GM21529 (cell line): Measurements from ENCODE around the gene FBXO5.
A peak's percentile ranks its signal among the peaks of the same experiment; 100 is the strongest.
"Not testable (repeated sequence)": the region's sequence is repeated elsewhere in the genome, so short reads cannot be mapped to it uniquely, and the experiment has no call there.

Experiments used
- ATAC-seq: cut with Tn5 transposase; IDR thresholded peaks from one replicate; pipeline ENCODE4 v1.9.1; 2021; ENCODE audit not compliant: unreplicated experiment

FBXO5 gene, protein sequence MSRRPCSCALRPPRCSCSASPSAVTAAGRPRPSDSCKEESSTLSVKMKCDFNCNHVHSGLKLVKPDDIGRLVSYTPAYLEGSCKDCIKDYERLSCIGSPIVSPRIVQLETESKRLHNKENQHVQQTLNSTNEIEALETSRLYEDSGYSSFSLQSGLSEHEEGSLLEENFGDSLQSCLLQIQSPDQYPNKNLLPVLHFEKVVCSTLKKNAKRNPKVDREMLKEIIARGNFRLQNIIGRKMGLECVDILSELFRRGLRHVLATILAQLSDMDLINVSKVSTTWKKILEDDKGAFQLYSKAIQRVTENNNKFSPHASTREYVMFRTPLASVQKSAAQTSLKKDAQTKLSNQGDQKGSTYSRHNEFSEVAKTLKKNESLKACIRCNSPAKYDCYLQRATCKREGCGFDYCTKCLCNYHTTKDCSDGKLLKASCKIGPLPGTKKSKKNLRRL

GRCh38 chr6:152982904-152983636 lies at the start of gene FBXO5:
Gene FBXO5 (minus strand): TSS chr6:152983041. CDS start chr6:152982959, 82 bp downstream.
- peak; percentile 74 for ATAC-seq

DNA sequence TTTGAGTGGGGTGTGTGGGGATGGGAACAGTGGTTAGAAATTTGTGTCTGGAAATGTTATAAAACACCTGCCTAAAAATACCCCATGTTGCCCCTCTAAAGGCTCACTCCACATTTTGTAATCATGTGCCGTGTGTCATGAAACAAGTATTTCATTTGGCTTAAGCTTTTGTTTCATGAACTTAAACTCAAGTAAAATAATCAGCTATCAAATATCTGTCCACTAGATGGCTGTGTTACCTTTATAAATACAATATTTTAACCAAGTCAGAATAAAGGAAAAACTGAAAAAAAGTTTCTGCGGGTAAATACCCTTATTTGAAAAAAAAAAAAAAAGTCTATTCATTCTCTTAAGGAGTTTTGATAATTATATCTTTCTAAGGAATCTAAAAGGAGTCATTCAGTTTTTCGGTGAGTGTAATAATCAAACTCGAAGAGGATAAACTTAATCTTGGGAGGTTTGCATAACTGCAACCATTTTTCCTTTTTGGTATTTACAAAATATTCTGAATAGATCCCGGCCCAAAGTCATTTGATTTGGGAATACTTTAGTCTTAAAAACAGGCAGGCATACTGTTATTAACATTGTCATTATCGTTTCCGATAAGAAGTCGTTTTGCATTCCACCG lies 49.5 kb upstream of the FBXO5 start:
- ATAC-seq, result no peak

- no peak for ATAC-seq
Measured at GRCh38 chr6:153031335-153031955, 48.6 kb upstream of the FBXO5 start.

GRCh38 chr6:153028963-153029362 lies 46.1 kb upstream of the FBXO5 start:
- no peak for ATAC-seq

DNA sequence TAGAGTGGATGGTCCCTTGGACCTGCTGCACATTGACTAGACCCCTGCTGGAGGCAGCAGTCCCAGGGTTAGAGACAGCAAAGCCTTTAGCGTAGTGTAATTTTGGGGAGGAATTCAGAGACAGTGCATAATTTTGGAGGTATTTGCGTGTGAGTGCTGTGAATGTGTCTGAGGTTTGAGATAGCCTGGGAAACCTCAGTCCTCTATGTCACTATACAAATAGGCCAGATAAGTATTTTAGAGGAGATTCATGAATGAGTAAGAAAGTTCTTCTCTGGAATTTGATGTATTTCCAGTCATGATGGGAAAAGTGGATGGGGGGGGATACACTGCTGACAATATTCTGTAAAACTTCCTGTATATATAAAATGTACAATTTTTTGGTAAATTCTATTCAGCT lies 45.4 kb upstream of the FBXO5 start:
- ATAC-seq, result no peak

DNA sequence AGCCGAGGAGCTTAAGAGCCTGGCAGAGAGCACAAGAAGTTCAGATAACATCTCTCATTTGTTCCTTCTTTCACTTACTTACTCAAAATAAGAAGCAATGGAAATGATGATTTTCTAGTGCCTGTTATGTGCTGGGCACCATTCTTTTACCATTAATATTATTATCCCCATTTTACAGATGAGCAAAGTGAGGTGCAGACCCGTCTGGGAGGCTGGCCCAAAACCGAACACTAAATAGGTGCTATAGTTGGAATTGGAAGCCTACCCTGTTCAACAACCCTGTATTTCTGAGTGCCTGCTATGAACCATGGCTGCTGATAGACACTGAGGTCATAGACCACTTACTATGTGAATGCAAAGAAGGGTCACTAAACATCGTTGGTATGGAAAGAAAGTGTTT lies 44.6 kb upstream of the FBXO5 start:
- ATAC-seq, result no peak

DNA sequence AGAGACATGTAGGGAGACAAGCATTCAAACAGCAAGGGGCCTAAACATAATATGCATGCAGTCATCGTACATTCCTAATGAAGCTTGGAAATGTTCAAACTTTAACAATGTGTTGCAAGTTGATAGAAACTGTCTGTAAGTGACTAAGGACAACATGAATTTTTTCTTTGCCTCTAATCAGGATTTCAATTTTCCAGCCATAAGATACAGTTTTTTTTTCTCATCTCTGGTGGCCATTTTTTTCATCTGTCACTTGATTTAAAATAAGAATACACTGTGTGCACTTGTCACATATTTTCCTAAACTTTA lies 41.8 kb upstream of the FBXO5 start:
- ATAC-seq, result no peak

- peak; percentile 99 for ATAC-seq
Measured at GRCh38 chr6:153023977-153024708, 41.3 kb upstream of the FBXO5 start.

GRCh38 chr6:153018355-153018754 lies 35.5 kb upstream of the FBXO5 start:
- ATAC-seq, result no peak

DNA sequence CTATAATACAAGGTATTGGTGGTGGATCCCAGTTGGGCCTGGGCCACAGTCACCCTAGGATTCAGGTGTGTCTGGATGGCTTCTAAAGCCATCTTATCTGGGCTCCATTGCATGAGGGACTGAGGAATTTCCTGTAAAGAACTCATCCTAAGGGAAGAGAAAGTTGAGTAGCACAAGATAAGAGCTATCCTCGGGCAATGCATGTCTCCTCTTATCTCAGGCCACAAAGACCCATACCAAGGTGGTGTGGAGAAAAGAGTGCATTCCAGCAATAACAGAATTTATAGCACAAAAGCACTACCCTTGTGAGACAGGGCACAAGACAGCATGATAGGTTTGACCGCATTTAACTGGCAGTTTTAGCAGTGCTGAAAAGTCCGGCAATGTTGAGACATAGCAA lies 34.0 kb upstream of the FBXO5 start:
- no peak for ATAC-seq

- ATAC-seq, result no peak
Measured at GRCh38 chr6:153015094-153015640, 32.3 kb upstream of the FBXO5 start.

GRCh38 chr6:153013438-153013837 lies 30.6 kb upstream of the FBXO5 start:
- no peak for ATAC-seq

DNA sequence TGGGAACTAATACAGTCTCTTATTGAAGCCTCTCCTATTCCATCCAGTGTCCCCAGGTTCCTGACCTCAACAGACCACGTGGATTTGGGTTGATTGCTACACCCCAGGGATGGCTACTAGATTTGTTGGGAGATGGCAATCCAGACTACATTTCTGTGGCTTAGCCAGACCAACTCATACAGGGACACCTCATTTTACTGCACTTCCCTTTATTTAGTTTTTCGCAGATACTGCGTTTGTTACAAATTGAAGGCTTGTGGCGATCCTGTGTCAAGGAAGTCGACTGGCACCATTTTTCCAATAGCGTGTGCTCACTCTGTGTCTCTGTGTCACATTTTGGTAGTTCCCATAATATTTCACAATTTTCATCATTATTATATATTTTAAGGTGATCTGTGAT lies 30.0 kb upstream of the FBXO5 start:
- no peak for ATAC-seq

- ATAC-seq, result peak; percentile 3
Measured at GRCh38 chr6:153003366-153003690, 20.5 kb upstream of the FBXO5 start.

DNA sequence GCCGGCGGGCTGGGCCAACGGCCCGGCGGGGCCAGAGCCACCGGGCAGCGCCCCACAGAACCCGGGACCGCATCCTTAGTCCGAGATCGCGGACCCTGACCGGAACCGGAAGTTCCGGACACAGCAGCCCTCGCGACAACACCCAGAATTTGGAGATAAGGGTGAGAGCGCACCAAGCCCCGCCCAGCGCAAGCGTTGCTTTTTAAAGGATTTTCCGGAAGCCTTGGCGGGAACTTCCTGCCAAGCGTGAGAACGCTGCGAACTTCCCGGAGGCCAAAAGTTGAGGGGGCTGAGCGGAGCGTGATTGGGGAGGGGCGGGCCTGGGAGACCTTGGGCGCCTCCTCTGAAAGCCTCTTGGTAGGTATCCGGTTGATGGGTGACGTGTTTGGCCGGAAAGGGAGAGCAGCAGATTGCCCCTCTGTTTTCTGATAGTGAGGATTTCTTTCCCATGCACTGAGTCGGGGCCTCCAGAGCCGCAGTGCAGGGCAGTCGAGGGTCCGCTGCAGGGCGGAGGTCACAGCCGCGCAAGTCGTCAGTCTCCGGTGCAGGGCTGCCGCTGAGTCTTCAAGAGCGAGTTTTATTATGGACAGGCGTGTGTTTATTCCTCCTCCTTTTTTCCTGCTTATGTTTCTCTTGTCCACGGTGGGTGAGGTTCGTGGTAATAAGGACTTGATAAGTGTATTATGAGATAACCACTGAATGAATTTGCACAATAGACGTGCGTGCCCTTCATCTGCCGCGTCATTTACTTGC lies 19.9 kb upstream of the FBXO5 start, which contains the start of gene MTRF1L:
MTRF1L (minus strand) TSS at position 97 of the 753 bp plus-strand sequence; CDS start at position 73, 24 bp downstream.
- ATAC-seq, result peak; percentile 88

- ATAC-seq, result peak; percentile 24
Measured at GRCh38 chr6:153001767-153002612, 19.1 kb upstream of the FBXO5 start.

GRCh38 chr6:153000790-153001189 lies 17.9 kb upstream of the FBXO5 start:
- not testable (repeated sequence) for ATAC-seq

- no peak for ATAC-seq
Measured at GRCh38 chr6:153000243-153000642, 17.4 kb upstream of the FBXO5 start.

DNA sequence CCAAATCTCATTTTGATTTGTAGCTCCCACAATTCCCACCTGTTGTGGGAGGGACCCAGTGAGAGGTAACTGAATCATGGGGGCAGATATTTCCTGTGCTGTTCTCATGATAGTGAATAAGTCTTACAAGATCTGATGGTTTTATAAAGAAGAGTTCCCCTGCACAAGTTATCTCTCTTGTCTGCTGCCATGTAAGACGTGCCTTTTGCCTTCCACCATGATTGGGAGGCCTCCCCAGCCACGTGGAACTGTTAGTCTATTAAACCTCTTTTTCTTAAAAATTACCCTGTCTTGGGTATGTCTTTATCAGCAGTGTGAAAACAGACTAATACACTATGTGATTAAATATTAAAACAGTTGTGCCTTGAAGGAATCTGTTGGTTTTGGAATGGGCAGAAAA lies 16.7 kb upstream of the FBXO5 start:
- not testable (repeated sequence) for ATAC-seq
